Natural killer cell (primary cell): ENCODE data around the gene CST9L. TPM values are rescaled to one million over a fixed set of nuclear protein-coding genes. Genes with fewer than 3 reads are reported as not detected.

Source experiments
- ATAC-seq, 3 donors: fragments of 150-1000 bp in 2 of 3; fragments of 200-7000 bp in 1 of 3; cut with Tn5 transposase; 1 replicate in 1 of 3; 2 replicates in 2 of 3; pipeline ENCODE4 v1.10.0; 2021; ENCODE audit warnings: mild to moderate bottlenecking in 2 of 3, moderate library complexity in 2 of 3
- DNase-seq, 2 donors: peaks; one replicate each; pipeline versions ENCODE4 v3.0.0 to v3.0.0-alpha.2; 2013 to 2021; ENCODE audit warnings: mixed read lengths in 1 of 2
- H3K27ac ChIP-seq: one replicate; pipeline ENCODE4 v1.5.1; 2013; ENCODE audit warnings: mild to moderate bottlenecking, low read length
- H3K27me3 ChIP-seq: one replicate; pipeline ENCODE4 v1.6.1; 2013; ENCODE audit warnings: low read length; ENCODE audit not compliant: control insufficient read depth, insufficient read depth
- H3K36me3 ChIP-seq: one replicate; pipeline ENCODE4 v1.6.1; 2013; ENCODE audit warnings: low read length; ENCODE audit not compliant: control insufficient read depth, insufficient read depth
- H3K4me1 ChIP-seq: one replicate; pipeline ENCODE4 v1.6.1; 2013; ENCODE audit warnings: low read length; ENCODE audit not compliant: control insufficient read depth, insufficient read depth
- H3K4me3 ChIP-seq: one replicate; pipeline ENCODE4 v1.5.1; 2013; ENCODE audit warnings: low read length
- H3K9me3 ChIP-seq: one replicate; pipeline ENCODE4 v1.6.1; 2013; ENCODE audit warnings: low read length; ENCODE audit not compliant: control insufficient read depth, insufficient read depth
- H3K27ac Mint-ChIP-seq, 2 donors: one replicate each; pipeline ENCODE4 v1.8.0; 2022; ENCODE audit warnings: mild to moderate bottlenecking in 2 of 2, mixed read lengths in 2 of 2, moderate library complexity in 1 of 2
- H3K27me3 Mint-ChIP-seq, 2 donors: one replicate each; pipeline ENCODE4 v1.8.0; 2022; ENCODE audit warnings: low read depth in 2 of 2, mixed read lengths in 2 of 2
- H3K36me3 Mint-ChIP-seq: one replicate; pipeline ENCODE4 v1.8.0; 2022; ENCODE audit warnings: mixed read lengths
- H3K4me1 Mint-ChIP-seq, 2 donors: one replicate each; pipeline ENCODE4 v1.8.0; 2022; ENCODE audit warnings: mixed read lengths in 2 of 2
- H3K4me3 Mint-ChIP-seq: one replicate; pipeline ENCODE4 v1.8.0; 2022; ENCODE audit warnings: mild to moderate bottlenecking, moderate library complexity, mixed read lengths
- H3K9me3 Mint-ChIP-seq, 2 donors: one replicate each; pipeline ENCODE4 v1.8.0; 2022; ENCODE audit warnings: mixed read lengths in 2 of 2
- CTCF ChIP-seq: fragments of 200-600 bp; IDR thresholded peaks from one replicate; pipeline ENCODE4 v1.8.0; 2022; ENCODE audit warnings: antibody characterized with exemption
- WGBS: methylation state at CpG from one replicate; pipeline ENCODE4 v1.1.7; 2013; ENCODE audit warnings: missing lambda C conversion rate; ENCODE audit not compliant: insufficient coverage; 5-methylcytosine and 5-hydroxymethylcytosine counted together
- intact Hi-C: fragments of 100-400 bp; cut with micrococcal nuclease; formaldehyde crosslinking; loops from one replicate; pipeline ENCODE4 v1.14.2; 2022
- total RNA-seq, 4 donors: library from RNA; stranded (reverse); fragments of 120-200 nt in 1 of 4; gene quantifications; one replicate each; pipeline versions ENCODE4 v1.2.3 to v1.2.4, GENCODE V29; 2013 to 2022

Gene CST9L
- total RNA-seq, 3 donors from 2014 or later (not counting 1 experiment from before 2014, with no cell fraction given): not detected

DNA sequence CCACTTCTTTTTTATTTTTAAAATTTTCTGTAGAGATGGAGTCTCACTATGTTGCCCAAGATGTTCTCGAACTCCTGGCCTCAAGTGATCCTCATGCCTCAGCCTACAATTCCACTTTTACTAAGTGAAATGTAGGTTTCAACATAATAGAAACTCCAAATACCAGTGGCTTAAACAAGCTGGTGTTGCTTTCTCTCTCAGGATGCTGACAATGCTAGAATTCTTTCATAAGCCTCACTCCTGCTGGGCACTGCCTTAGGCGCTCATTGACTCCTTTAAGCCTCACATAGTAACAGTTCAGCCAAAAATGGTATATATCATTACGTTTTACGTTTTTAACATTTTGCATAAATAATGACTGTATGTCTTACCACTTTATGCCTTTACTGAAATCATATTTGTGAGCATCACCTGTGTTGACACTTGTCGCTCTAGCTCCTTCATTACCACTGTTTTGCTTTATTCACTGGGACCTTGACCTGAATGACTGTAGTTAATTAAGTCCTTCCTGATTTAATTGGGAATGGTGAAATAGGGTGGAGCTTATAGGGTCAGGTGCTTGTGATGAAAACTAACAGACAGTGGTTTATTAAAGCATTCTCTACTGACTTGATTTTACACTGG is 41.3 kb upstream of the CST9L start:
- 93% methylated on average over 4 of the region's 5 CpGs for WGBS
- Mint-ChIP-seq H3K27me3 (peaks cover 6 to 10% of the 10 kb centered on the region in 2 donors), H3K4me3 (no peak overlapping the region), H3K9me3 (no peaks in the 10 kb centered on the region), H3K36me3 (no peaks in the 10 kb centered on the region), H3K27ac (no peak overlapping the region), H3K4me1 (peaks cover 11 to 12% of the 10 kb centered on the region in 2 donors)
- Histone ChIP-seq H3K36me3 (no peaks in the 10 kb centered on the region), H3K4me3 (no peak overlapping the region), H3K27ac (no peak overlapping the region), H3K9me3 (no peaks in the 10 kb centered on the region), H3K4me1 (peaks cover 8% of the 10 kb centered on the region), H3K27me3 (no peaks in the 10 kb centered on the region)
- no peak for ATAC-seq
- intact Hi-C loops: loop anchor here (5.0 kb wide), 1 partner anchor 262 kb away; no protein-coding TSS in a partner anchor
- no peak for DNase-seq
- no peak for TF ChIP-seq CTCF

DNA sequence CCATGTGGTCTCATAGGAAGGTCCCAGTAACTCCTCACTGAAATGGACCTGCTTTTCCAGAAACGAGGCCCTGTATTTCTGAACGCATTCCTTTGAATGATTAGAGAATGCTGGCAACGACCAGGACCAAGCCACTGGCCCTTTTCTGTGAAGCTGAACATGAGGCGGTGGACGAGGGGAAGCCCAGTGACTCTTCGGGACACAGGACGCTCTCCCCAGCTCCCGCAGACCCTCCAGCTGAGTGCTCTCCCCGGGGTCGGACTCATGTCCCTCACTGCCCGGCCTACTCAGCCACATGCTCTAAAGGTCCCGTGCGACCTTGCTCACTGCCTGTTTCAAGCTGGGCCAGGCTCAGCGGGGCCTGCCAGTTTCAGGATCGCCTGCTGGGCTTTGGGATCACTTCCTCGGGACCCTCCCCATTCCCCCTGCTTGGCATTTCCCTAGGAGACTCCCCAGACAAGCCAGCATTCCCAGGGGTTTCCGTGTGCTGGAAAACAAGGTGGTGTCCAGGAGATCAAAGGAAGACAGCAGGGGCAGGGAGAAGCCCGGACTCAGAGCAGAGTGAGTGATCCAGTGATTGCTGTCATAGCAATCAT is 40.1 kb upstream of the CST9L start:
- no peaks in the 10 kb centered on the region for H3K9me3 ChIP-seq
- TF ChIP-seq CTCF: no peak
- Mint-ChIP-seq H3K27ac (no peak overlapping the region), H3K9me3 (no peaks in the 10 kb centered on the region), H3K27me3 (peaks cover 6 to 13% of the 10 kb centered on the region in 2 donors), H3K4me1 (peaks cover 11 to 12% of the 10 kb centered on the region in 2 donors), H3K36me3 (no peaks in the 10 kb centered on the region), H3K4me3 (no peak overlapping the region)
- H3K36me3 ChIP-seq: no peaks in the 10 kb centered on the region
- WGBS: 92% methylated on average over 18 of the region's 18 CpGs
- H3K27me3 ChIP-seq: no peaks in the 10 kb centered on the region
- H3K4me1 ChIP-seq: peaks cover 8% of the 10 kb centered on the region
- H3K4me3 ChIP-seq: no peak overlapping the region
- DNase-seq (no peak), ATAC-seq (no peak)
- H3K27ac ChIP-seq: no peak overlapping the region
- intact Hi-C loops: loop anchor here (5.0 kb wide), 1 partner anchor 261 kb away; no protein-coding TSS in a partner anchor

- no peak overlapping the region for H3K27ac Mint-ChIP-seq
- Histone ChIP-seq H3K9me3 (no peaks in the 10 kb centered on the region), H3K36me3 (no peaks in the 10 kb centered on the region), H3K4me1 (peaks cover 13% of the 10 kb centered on the region), H3K27ac (no peak overlapping the region), H3K4me3 (no peak overlapping the region), H3K27me3 (no peaks in the 10 kb centered on the region)
- ATAC-seq (no peak), DNase-seq (no peak)
- H3K27me3 Mint-ChIP-seq: peaks cover 6 to 13% of the 10 kb centered on the region in 2 donors
- no peaks in the 10 kb centered on the region for H3K36me3 Mint-ChIP-seq
- 93% methylated on average over 14 of the region's 14 CpGs for WGBS
- H3K4me1 Mint-ChIP-seq: peaks cover 11 to 12% of the 10 kb centered on the region in 2 donors
- TF ChIP-seq CTCF: no peak
- no peaks in the 10 kb centered on the region for H3K9me3 Mint-ChIP-seq
- H3K4me3 Mint-ChIP-seq: no peak overlapping the region
- intact Hi-C loops: loop anchor here (5.0 kb wide), 1 partner anchor 260 kb away; no protein-coding TSS in a partner anchor
These were observed 39.4 kb upstream of the CST9L start for GRCh38 chr20:23607497-23608245.
